WI38 (cell line): ENCODE measurements around the gene KRTAP2-1.

Experiments used
- H3K4me3 ChIP-seq: 2 replicates; pipeline ENCODE4 v1.5.1; 2011; ENCODE audit warnings: low read depth, mild to moderate bottlenecking, control low read depth, low read length
- CTCF ChIP-seq: IDR thresholded peaks from 2 replicates; pipeline ENCODE4 v1.5.1; 2012; ENCODE audit warnings: low read depth, mild to moderate bottlenecking, control low read depth, low read length

Gene KRTAP2-1

GRCh38 chr17:41024697-41025096, 22.4 kb downstream of the KRTAP2-1 start:
- no peak for TF ChIP-seq CTCF
- H3K4me3 ChIP-seq = no peak overlapping the region

- no peak for TF ChIP-seq CTCF
- no peak overlapping the region for H3K4me3 ChIP-seq
Observed at GRCh38 chr17:41020336-41020735, 26.8 kb downstream of the KRTAP2-1 start.

- no peak for TF ChIP-seq CTCF
Observed at GRCh38 chr17:41019415-41019814, 27.7 kb downstream of the KRTAP2-1 start.

GRCh38 chr17:41018541-41018940, 28.6 kb downstream of the KRTAP2-1 start:
- no peak for TF ChIP-seq CTCF

More at GRCh38 chr17:41019415-41019814, 27.7 kb downstream of the KRTAP2-1 start:
- H3K4me3 ChIP-seq = no peak overlapping the region

GRCh38 chr17:41016578-41017215, 30.4 kb downstream of the KRTAP2-1 start:
- H3K4me3 ChIP-seq = no peak overlapping the region
- no peak for TF ChIP-seq CTCF

More at GRCh38 chr17:41018541-41018940, 28.6 kb downstream of the KRTAP2-1 start:
- no peak overlapping the region for H3K4me3 ChIP-seq

GRCh38 chr17:41015454-41015853, 31.7 kb downstream of the KRTAP2-1 start:
- no peak for TF ChIP-seq CTCF
- H3K4me3 ChIP-seq = no peak overlapping the region

GRCh38 chr17:41013606-41014005, 33.5 kb downstream of the KRTAP2-1 start:
- TF ChIP-seq CTCF = no peak
- H3K4me3 ChIP-seq = no peak overlapping the region
